Heart left ventricle (tissue), 16 donors: Measurements from ENCODE around the gene EIF5A2. TPM values are rescaled to one million over a fixed set of nuclear protein-coding genes. Genes with fewer than 3 reads are reported as not detected.

Experiments used
- ATAC-seq, 4 donors: fragments of 200-7000 bp; cut with Tn5 transposase; one replicate each; pipeline ENCODE4 v1.9.1; 2020 to 2022; ENCODE audit warnings: moderate library complexity in 4 of 4, mild to moderate bottlenecking in 3 of 4, moderate number of reproducible peaks in 1 of 4
- DNase-seq, 5 donors: peaks; one replicate each; pipeline ENCODE4 v3.0.0-alpha.2; 2020
- H3K27ac ChIP-seq, 12 donors: fragments of 200-600 bp; sonication (generic) in 4 of 12; one replicate each; pipeline versions ENCODE4 v1.5.0 to v1.8.0; 2016 to 2022; ENCODE audit warnings: mild to moderate bottlenecking in 2 of 12
- H3K27me3 ChIP-seq, 9 donors: fragments of 200-600 bp; sonication (generic) in 2 of 9; one replicate each; pipeline versions ENCODE4 v1.5.1 to v1.8.0; 2016 to 2022; ENCODE audit warnings: mild to moderate bottlenecking in 3 of 9
- H3K36me3 ChIP-seq, 9 donors: fragments of 200-600 bp; sonication (generic) in 2 of 9; one replicate each; pipeline versions ENCODE4 v1.5.0 to v1.8.0; 2018 to 2022; ENCODE audit warnings: mild to moderate bottlenecking in 2 of 9
- H3K4me1 ChIP-seq, 12 donors: fragments of 200-600 bp; sonication (generic) in 4 of 12; one replicate each; pipeline versions ENCODE4 v1.5.0 to v1.8.0; 2016 to 2022; ENCODE audit warnings: mild to moderate bottlenecking in 3 of 12
- H3K4me3 ChIP-seq, 12 donors: fragments of 200-600 bp; sonication (generic) in 4 of 12; one replicate each; pipeline versions ENCODE4 v1.5.0 to v1.8.0; 2017 to 2022; ENCODE audit warnings: mild to moderate bottlenecking in 9 of 12, moderate library complexity in 4 of 12
- H3K9me3 ChIP-seq, 12 donors: fragments of 200-600 bp; sonication (generic) in 4 of 12; one replicate each; pipeline versions ENCODE4 v1.5.0 to v1.8.0; 2016 to 2022; ENCODE audit warnings: mild to moderate bottlenecking in 1 of 12
- CTCF ChIP-seq, 12 donors: fragments of 200-600 bp; sonication (generic) in 4 of 12; IDR thresholded peaks; one replicate each; pipeline versions ENCODE4 v1.5.0 to v1.8.0; 2018 to 2022; ENCODE audit warnings: antibody characterized with exemption in 12 of 12, mild to moderate bottlenecking in 5 of 12
- POLR2A ChIP-seq, 2 donors: fragments of 450-650 bp; IDR thresholded peaks; one replicate each; pipeline ENCODE4 v1.6.1; 2017; ENCODE audit warnings: antibody characterized with exemption in 2 of 2, mild to moderate bottlenecking in 2 of 2, moderate library complexity in 2 of 2
- WGBS, 4 donors: extraction: QIAGEN DNeasy Blood & Tissue Kit in 2 of 4; methylation state at CpG; one replicate each; pipeline versions ENCODE4 v1.1.5 to v1.1.7; 2013 to 2018; 5-methylcytosine and 5-hydroxymethylcytosine counted together
- intact Hi-C, 10 donors: fragments of 100-400 bp; cut with DNase I; formaldehyde crosslinking; loops; one replicate each; pipeline versions ENCODE4 v1.11.1 to v1.14.2; 2022
- polyA plus RNA-seq, 2 donors: library from polyadenylated mRNA; stranded (reverse); fragments of 200-250 nt; gene quantifications; one replicate each; pipeline ENCODE4 v1.2.3, GENCODE V29; 2013
- total RNA-seq, 9 donors: library from RNA; depleted of rRNA in 2 of 9; stranded (reverse); fragments of >200 nt in 2 of 9; fragmentation: NEBNext Ultra II Directional in 3 of 9; extraction: Animal tissue kit (Norgen Biotek cat#: 25700) in 3 of 9; gene quantifications; one replicate each; pipeline versions ENCODE4 v1.1.0 to v1.2.4, GENCODE V29; 2016 to 2023
- donor health status: ischemic (EF 13 %, LVEDD 7.1; RV severe dilation, severe dysfunction).
- donor health status: healthy with polysubstance abuse.
- donor health status: DM: no; HTN: yes; CAD: no.
- donor health status: DM: no; HTN: no; CAD: no.
- donor health status: ischemic (EF 25% LVEDD 6.9; RV normal size, moderate dysfunction).
- donor health status: ischemic (EF 25% LVEDD 5.7; RV mildly dilated, moderate dysfunction).
- donor health status: healthy.
- donor health status: DM: yes; HTN: yes; CAD: no.
- donor health status: ischemic (EF 35%, LVEDD 5.7; RV mildly dilated, moderate dysfunction).
- donor health status: nonischemic (EF 11% LVEDD 7.7; RV severe dilation, severe dysfunction).
- donor health status: DM: yes; HTN: yes; CAD: no.
- donor health status: PGD.
- donor health status: ischemic (EF 29% LVEDD 5.4; RV normal size, mild dysfunction).
- donor health status: nonischemic (EF 23%, LVEDD 6.1; RV moderate dilation, normal function).

EIF5A2 gene
- total and polyA plus RNA-seq, 11 donors: 1.6 to 13.9 (median 8.4) TPM

GRCh38 chr3:170914212-170914611 lies 5.8 kb upstream of the EIF5A2 start:
- peaks cover 0 to 43% (median 14%) of the 10 kb centered on the region in 12 donors for H3K9me3 ChIP-seq
- no peaks in the 10 kb centered on the region for H3K36me3 ChIP-seq
- 82 to 90% (median 88%) methylated on average over 5 of the region's 5 CpGs for WGBS, 4 donors
- no peak for TF ChIP-seq CTCF (IDR thresholded peaks at IDR 0.05)
- no peak for TF ChIP-seq POLR2A (IDR thresholded peaks at IDR 0.05)
- no peaks in the 10 kb centered on the region for H3K27me3 ChIP-seq
- intact Hi-C loops: no loop called here
- DNase-seq (no peak), ATAC-seq (no peak)
- peak overlapping the region in 3 of 12 donors; percentile 1 to 25 (median 25) for H3K27ac ChIP-seq
- no peak overlapping the region for H3K4me3 ChIP-seq
- peaks cover 0 to under 1% (median 0%) of the 10 kb centered on the region in 12 donors for H3K4me1 ChIP-seq

- TF ChIP-seq CTCF (IDR thresholded peaks at IDR 0.05): no peak
- TF ChIP-seq POLR2A (IDR thresholded peaks at IDR 0.05): no peak
- Histone ChIP-seq H3K4me1 (peaks cover 0 to 24% (median 13%) of the 10 kb centered on the region in 12 donors), H3K27me3 (no peaks in the 10 kb centered on the region), H3K4me3 (no peak overlapping the region), H3K27ac (no peak overlapping the region), H3K9me3 (peaks cover 0 to 31% (median 16%) of the 10 kb centered on the region in 12 donors), H3K36me3 (no peaks in the 10 kb centered on the region)
- intact Hi-C loops: no loop called here
- 89 to 96% (median 95%) methylated on average over 3 of the region's 3 CpGs for WGBS, 4 donors
- ATAC-seq (no peak), DNase-seq (no peak)
These were observed 2.6 kb upstream of the EIF5A2 start for GRCh38 chr3:170911051-170911450.

GRCh38 chr3:170910542-170910941 lies 2.1 kb upstream of the EIF5A2 start:
- Histone ChIP-seq H3K9me3 (peaks cover 0 to 31% (median 16%) of the 10 kb centered on the region in 12 donors), H3K27me3 (no peaks in the 10 kb centered on the region), H3K4me3 (no peak overlapping the region), H3K36me3 (no peaks in the 10 kb centered on the region), H3K27ac (no peak overlapping the region), H3K4me1 (peaks cover 0 to 24% (median 13%) of the 10 kb centered on the region in 12 donors)
- DNase-seq: no peak
- TF ChIP-seq CTCF (IDR thresholded peaks at IDR 0.05) (no peak), POLR2A (IDR thresholded peaks at IDR 0.05) (no peak)
- intact Hi-C loops: no loop called here
- no peak for ATAC-seq

- intact Hi-C loops: loop anchor here in 2 of 10 donors (5.0 kb wide), 1 partner anchor 37 kb away; the partner anchor contains the start of gene RPL22L1 (in 2 of the 2)
- TF ChIP-seq CTCF (IDR thresholded peaks at IDR 0.05) (no peak), POLR2A (IDR thresholded peaks at IDR 0.05) (no peak)
- H3K4me3 ChIP-seq: peak overlapping the region in 9 of 12 donors; percentile 59 to 92 (median 79)
- DNase-seq (peak in 1 of 5 donors; percentile 7), ATAC-seq (no peak)
- H3K36me3 ChIP-seq: no peaks in the 10 kb centered on the region
- peaks cover 0 to 24% (median 13%) of the 10 kb centered on the region in 12 donors for H3K4me1 ChIP-seq
- H3K9me3 ChIP-seq: peaks cover 0 to 31% (median 16%) of the 10 kb centered on the region in 12 donors
- peak overlapping the region in 5 of 12 donors; percentile 18 to 73 (median 68) for H3K27ac ChIP-seq
- no peaks in the 10 kb centered on the region for H3K27me3 ChIP-seq
- WGBS, 4 donors: 82 to 92% (median 86%) methylated on average over 9 to 17 of the region's 17 CpGs
These were observed 879 bp upstream of the EIF5A2 start for GRCh38 chr3:170909129-170909903.
